Stimulated activated CD8-positive, alpha-beta memory T cell treated with anti-CD3 and anti-CD28 coated beads, Interleukin-15, amount 100 ng/mL, for 24 hours (primary cell): ENCODE results near the gene NEK11.
"Not testable (repeated sequence)": the region's sequence is repeated elsewhere in the genome, so short reads cannot be mapped to it uniquely, and the experiment has no call there.

Source experiments
- DNase-seq: peaks from one replicate; pipeline ENCODE4 v3.0.0-alpha.2; 2020; ENCODE audit warnings: low read depth

Gene NEK11

GRCh38 chr3:131361066-131361463 is 334.4 kb downstream of the NEK11 start:
- not testable (repeated sequence) for DNase-seq

GRCh38 chr3:131361464-131362421 is 335.1 kb downstream of the NEK11 start:
- no peak for DNase-seq

- DNase-seq, result no peak
Observed at GRCh38 chr3:131363275-131363674, 336.6 kb downstream of the NEK11 start.

GRCh38 chr3:131370935-131371687 is 344.4 kb downstream of the NEK11 start:
- DNase-seq, result no peak

- DNase-seq, result no peak
Observed at GRCh38 chr3:131371688-131372066, 345.0 kb downstream of the NEK11 start.

- no peak for DNase-seq
Observed at GRCh38 chr3:131374741-131375140, 348.1 kb downstream of the NEK11 start.

GRCh38 chr3:131380821-131381444 is 354.3 kb downstream of the NEK11 start:
- DNase-seq, result not testable (repeated sequence)

- peak; percentile 87 for DNase-seq
Observed at GRCh38 chr3:131381445-131382291, 355.0 kb downstream of the NEK11 start, which contains the start of gene NUDT16. Gene NUDT16, plus strand, starts transcription at chr3:131381774. Its CDS starts 31 bp downstream, at chr3:131381805.

GRCh38 chr3:131386429-131387165 is 359.9 kb downstream of the NEK11 start:
- no peak for DNase-seq

- no peak for DNase-seq
Observed at GRCh38 chr3:131387796-131388489, 361.3 kb downstream of the NEK11 start.

- no peak for DNase-seq
Observed at GRCh38 chr3:131388490-131388799, 361.8 kb downstream of the NEK11 start.

- no peak for DNase-seq
Observed at GRCh38 chr3:131390331-131390730, 363.7 kb downstream of the NEK11 start.

- DNase-seq, result no peak
Observed at GRCh38 chr3:131393051-131393450, 366.4 kb downstream of the NEK11 start.

GRCh38 chr3:131393868-131394267 is 367.2 kb downstream of the NEK11 start:
- no peak for DNase-seq

- no peak for DNase-seq
Observed at GRCh38 chr3:131394400-131394799, 367.7 kb downstream of the NEK11 start.

- no peak for DNase-seq
Observed at GRCh38 chr3:131396170-131396569, 369.5 kb downstream of the NEK11 start.

- no peak for DNase-seq
Observed at GRCh38 chr3:131397889-131398288, 371.2 kb downstream of the NEK11 start.
